ENCODE measurements around the gene ACAP1. TPM values are rescaled to one million over a fixed set of nuclear protein-coding genes. Genes with fewer than 3 reads are reported as not detected.

ACAP1 gene
- total RNA-seq, 1 donor from 2014 or later: 3.2 TPM

DNA sequence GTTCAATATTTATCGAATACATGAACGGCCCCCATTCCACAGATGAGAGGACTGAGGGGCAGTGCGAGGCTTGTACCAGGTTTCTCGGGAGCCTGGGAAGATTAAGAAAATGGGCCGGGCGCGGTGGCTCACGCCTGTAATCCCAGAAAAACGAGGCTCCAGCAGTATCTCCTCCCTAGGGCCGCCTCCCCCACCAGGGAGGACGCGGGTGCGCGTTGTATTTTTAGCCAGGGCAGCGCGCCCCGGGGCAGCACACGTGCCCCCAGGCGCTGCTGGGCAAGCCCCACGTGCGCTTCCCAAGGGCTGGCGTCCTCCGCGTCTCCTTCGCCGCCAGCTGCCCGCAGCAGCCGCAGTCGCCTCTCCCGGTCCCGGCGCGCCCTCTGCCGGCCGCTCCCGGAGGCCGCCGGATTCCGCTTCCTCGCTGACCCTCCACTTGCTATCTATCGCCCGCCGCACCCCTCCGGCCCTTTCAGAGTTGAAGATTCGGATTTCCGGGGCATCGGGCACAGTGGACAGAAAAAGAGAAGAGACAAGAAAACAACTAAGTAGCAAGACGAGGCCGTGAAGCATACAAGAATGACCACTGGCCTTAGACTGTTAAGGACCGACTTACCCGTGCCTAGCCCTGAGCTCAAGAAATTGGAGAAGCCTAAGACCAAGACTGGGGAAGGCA, 40.0 kb upstream of the ACAP1 start:
- H3K27me3 Mint-ChIP-seq: peaks cover 49% of the 10 kb centered on the region
- peak; percentile 90 for DNase-seq (ENCODE audit: extremely low spot score, unreplicated experiment)
- peak overlapping the region; percentile 70 for H3K4me3 Mint-ChIP-seq
- H3K9me3 Mint-ChIP-seq: no peaks in the 10 kb centered on the region
- H3K27ac Mint-ChIP-seq: peak overlapping the region; percentile 68
- H3K4me1 Mint-ChIP-seq (ENCODE audit: unreplicated experiment): peaks cover 19% of the 10 kb centered on the region
- H3K36me3 Mint-ChIP-seq: no peaks in the 10 kb centered on the region
- TF ChIP-seq CTCF (conservative IDR thresholded peaks at IDR 0.05): peak; percentile 97

GRCh38 chr17:7304179-7304578, 32.1 kb upstream of the ACAP1 start:
- H3K4me3 Mint-ChIP-seq: no peak overlapping the region
- peaks cover 10% of the 10 kb centered on the region for H3K27me3 Mint-ChIP-seq
- peaks cover 6% of the 10 kb centered on the region for H3K4me1 Mint-ChIP-seq (ENCODE audit: unreplicated experiment)
- H3K36me3 Mint-ChIP-seq: peaks cover 7% of the 10 kb centered on the region
- H3K27ac Mint-ChIP-seq: no peak overlapping the region
- H3K9me3 Mint-ChIP-seq: no peaks in the 10 kb centered on the region
- DNase-seq (ENCODE audit: extremely low spot score, unreplicated experiment): no peak
- TF ChIP-seq CTCF (conservative IDR thresholded peaks at IDR 0.05): no peak

GRCh38 chr17:7306911-7307685, 29.2 kb upstream of the ACAP1 start, which contains the start of gene EIF5A:
TSS of gene EIF5A (plus strand) at chr17:7307628. CDS start at chr17:7309636, 2,008 bp downstream.
- H3K36me3 Mint-ChIP-seq: peaks cover 26% of the 10 kb centered on the region
- peak within 1 kb of the TSS; percentile 98 for H3K4me3 Mint-ChIP-seq
- DNase-seq (ENCODE audit: extremely low spot score, unreplicated experiment): peak; percentile 100
- TF ChIP-seq CTCF (conservative IDR thresholded peaks at IDR 0.05): no peak
- H3K4me1 Mint-ChIP-seq (ENCODE audit: unreplicated experiment): peaks cover 24% of the 10 kb centered on the region
- H3K27me3 Mint-ChIP-seq: no peaks in the 10 kb centered on the region
- H3K27ac Mint-ChIP-seq: peak within 1 kb of the TSS; percentile 99
- no peaks in the 10 kb centered on the region for H3K9me3 Mint-ChIP-seq

DNA sequence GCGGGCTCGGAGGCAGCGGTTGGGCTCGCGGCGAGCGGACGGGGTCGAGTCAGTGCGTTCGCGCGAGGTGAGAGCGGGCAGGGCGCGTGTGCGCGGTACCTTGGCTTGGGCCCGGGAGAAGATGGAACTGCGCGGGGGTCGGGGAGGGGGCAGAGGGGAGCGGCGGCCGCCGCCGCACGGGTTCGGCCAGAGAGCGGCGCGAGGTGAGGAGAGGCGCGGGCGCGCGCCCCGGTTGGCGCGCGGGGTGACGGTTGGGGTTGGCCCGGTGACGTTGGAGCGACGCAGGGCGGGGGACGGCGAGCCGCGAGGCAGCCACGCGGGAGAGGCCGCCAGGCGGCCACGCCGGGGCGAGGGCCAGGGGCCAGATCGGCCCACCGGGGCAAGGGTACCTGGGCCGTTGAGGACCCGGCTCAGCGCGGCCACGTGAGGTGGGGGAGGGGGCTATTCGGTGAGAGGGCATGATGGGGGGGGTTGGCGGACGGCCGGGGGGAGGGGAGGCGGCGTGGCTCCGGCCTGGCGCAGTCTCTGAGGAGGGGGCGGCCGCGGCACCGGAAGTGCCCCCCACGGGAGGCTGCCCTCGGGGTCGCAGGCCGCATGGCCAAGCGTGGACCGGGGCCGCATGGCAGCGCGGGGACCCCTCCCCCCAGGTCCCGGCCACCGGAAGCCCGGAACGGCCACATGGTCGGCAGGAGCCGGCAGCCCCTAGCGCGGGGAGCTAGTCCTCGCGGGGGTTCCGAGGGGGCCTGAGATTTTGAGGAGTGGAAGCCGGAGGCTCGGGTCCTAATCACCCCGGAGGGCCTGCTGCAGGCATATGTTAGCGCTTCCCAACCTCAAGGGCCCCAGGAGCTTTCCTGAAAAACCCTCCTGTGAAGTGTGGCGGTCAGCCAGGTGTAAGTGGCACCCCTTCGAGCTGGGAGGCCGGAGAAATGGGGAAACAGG, 28.4 kb upstream of the ACAP1 start:
- Mint-ChIP-seq H3K27ac (peak overlapping the region; percentile 99), H3K4me1 (ENCODE audit: unreplicated experiment) (peaks cover 30% of the 10 kb centered on the region), H3K9me3 (no peaks in the 10 kb centered on the region), H3K4me3 (peak overlapping the region; percentile 98), H3K27me3 (no peaks in the 10 kb centered on the region), H3K36me3 (peaks cover 26% of the 10 kb centered on the region)
- peak; percentile 49 for TF ChIP-seq CTCF (conservative IDR thresholded peaks at IDR 0.05)
- no peak for DNase-seq (ENCODE audit: extremely low spot score, unreplicated experiment)

Data from type B pancreatic cell (in vitro differentiated cells).